ENCODE results near the gene MLPH. TPM values are rescaled to one million over a fixed set of nuclear protein-coding genes. Genes with fewer than 3 reads are reported as not detected.

Gene MLPH
- total and polyA plus RNA-seq, 2 of the 13 experiments (the other 11 are each of a cell fraction or from before 2014, with no cell fraction given), result 0.12 TPM; not detected in 1

GRCh38 chr2:237551071-237551574 lies 64.1 kb downstream of the MLPH start (continued):
- no peak for TF ChIP-seq ZNF646 (CRISPR knock-in tag; IDR thresholded peaks at IDR 0.05)
- peak; percentile 57; the same call in 1 of the 2 replicates for TF ChIP-seq RARA (CRISPR knock-in tag; IDR thresholded peaks at IDR 0.05)
- no peak for TF ChIP-seq ZNF333 (CRISPR knock-in tag; IDR thresholded peaks at IDR 0.05; ENCODE audit: borderline replicate concordance)
- TF ChIP-seq MED8 (CRISPR knock-in tag; IDR thresholded peaks at IDR 0.05; ENCODE audit: insufficient replicate concordance), result no peak
- no peak for TF ChIP-seq ZFP1 (CRISPR knock-in tag; IDR thresholded peaks at IDR 0.05)
- TF ChIP-seq ATAD3A (CRISPR knock-in tag; IDR thresholded peaks at IDR 0.05), result no peak
- TF ChIP-seq ZKSCAN8 (CRISPR knock-in tag; IDR thresholded peaks at IDR 0.05; ENCODE audit: borderline replicate concordance), result no peak
- no peak for TF ChIP-seq ZNF33B (CRISPR knock-in tag; IDR thresholded peaks at IDR 0.05)
- 0 out of 2 replicates have a peak, but pooled peaks have one; percentile 24 for TF ChIP-seq RXRB (CRISPR knock-in tag; IDR thresholded peaks at IDR 0.05; ENCODE audit: borderline replicate concordance)
- TF ChIP-seq ZBTB21 (CRISPR knock-in tag; IDR thresholded peaks at IDR 0.05), result 0 out of 2 replicates have a peak, but pooled peaks have one; percentile 27
- TF ChIP-seq AKNA (CRISPR knock-in tag; IDR thresholded peaks at IDR 0.05; ENCODE audit: borderline replicate concordance), result no peak
- no peak for TF ChIP-seq SOX6 (IDR thresholded peaks at IDR 0.05)
- no peak for TF ChIP-seq SOX6 (CRISPR knock-in tag; IDR thresholded peaks at IDR 0.05)
- TF ChIP-seq MZF1 (CRISPR knock-in tag; IDR thresholded peaks at IDR 0.05; ENCODE audit: borderline replicate concordance), result no peak
- TF ChIP-seq ZNF580 (CRISPR knock-in tag; IDR thresholded peaks at IDR 0.05; ENCODE audit: borderline replicate concordance, low read depth), result no peak
- TF ChIP-seq FOXO4 (CRISPR knock-in tag; conservative IDR thresholded peaks at IDR 0.05), result no peak
- TF ChIP-seq ZSCAN20 (CRISPR knock-in tag; IDR thresholded peaks at IDR 0.05; ENCODE audit: borderline replicate concordance), result no peak
- peak; percentile 69 for TF ChIP-seq HNF4A (CRISPR knock-in tag; IDR thresholded peaks at IDR 0.05)
